ENCODE measurements around the gene PPM1H. TPM values are rescaled to one million over a fixed set of nuclear protein-coding genes. Genes with fewer than 3 reads are reported as not detected.

Gene PPM1H
- total RNA-seq, 3 donors from 2014 or later (not counting 1 experiment from before 2014, with no cell fraction given), result 0.18 to 2.1 (median 0.40) TPM

DNA sequence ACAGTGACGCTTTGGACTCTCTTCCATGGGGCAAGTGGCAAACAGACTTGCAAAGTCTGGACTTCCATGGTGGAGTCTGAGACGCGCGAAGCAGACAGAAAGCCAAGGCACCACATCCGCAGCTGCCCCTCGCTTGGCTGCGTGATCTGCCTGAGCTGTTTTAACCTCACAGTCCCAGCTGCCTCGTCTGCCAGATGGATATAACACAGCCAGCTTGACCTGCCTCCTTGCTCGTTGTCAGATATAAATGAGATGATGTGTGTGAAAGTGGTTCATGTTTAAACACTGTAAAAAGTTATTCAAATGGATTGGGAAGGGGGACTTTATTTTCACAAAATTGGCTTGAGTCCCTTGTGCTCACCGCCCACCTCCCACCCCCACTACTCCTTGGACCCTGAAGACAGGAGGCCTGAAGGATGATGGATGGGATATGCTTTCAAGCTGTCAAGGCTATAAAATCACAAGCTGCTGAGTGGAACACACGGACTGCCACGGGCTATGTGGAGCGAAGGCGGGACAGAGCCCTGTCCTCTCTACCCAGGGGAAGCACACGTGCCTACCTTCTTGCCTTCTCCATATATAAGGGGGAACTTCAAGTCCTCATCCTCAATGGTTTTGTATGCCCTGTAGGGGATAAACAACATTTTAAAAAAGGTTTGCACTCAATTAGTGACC, 241.4 kb downstream of the PPM1H start:
- Mint-ChIP-seq H3K36me3 (no peaks in the 10 kb centered on the region), H3K4me3 (no peak overlapping the region), H3K27me3 (ENCODE audit: low read depth in 2 of 2) (no peaks in the 10 kb centered on the region), H3K9me3 (no peaks in the 10 kb centered on the region), H3K27ac (no peak overlapping the region), H3K4me1 (no peaks in the 10 kb centered on the region)
- H3K4me3 ChIP-seq (ENCODE audit: low read length), result no peak overlapping the region
- 90% methylated on average over 14 of the region's 15 CpGs for WGBS (ENCODE audit: insufficient coverage)
- H3K36me3 ChIP-seq (ENCODE audit: control insufficient read depth, insufficient read depth, low read length), result no peaks in the 10 kb centered on the region
- H3K9me3 ChIP-seq (ENCODE audit: control insufficient read depth, insufficient read depth, low read length), result no peaks in the 10 kb centered on the region
- intact Hi-C loops (cut with micrococcal nuclease), result loop anchor here (2.0 kb wide), 1 partner anchor 31 kb away; no protein-coding TSS in a partner anchor
- no peaks in the 10 kb centered on the region for H3K27me3 ChIP-seq (ENCODE audit: control insufficient read depth, insufficient read depth, low read length)
- no peak for DNase-seq
- TF ChIP-seq, protein P1, sequence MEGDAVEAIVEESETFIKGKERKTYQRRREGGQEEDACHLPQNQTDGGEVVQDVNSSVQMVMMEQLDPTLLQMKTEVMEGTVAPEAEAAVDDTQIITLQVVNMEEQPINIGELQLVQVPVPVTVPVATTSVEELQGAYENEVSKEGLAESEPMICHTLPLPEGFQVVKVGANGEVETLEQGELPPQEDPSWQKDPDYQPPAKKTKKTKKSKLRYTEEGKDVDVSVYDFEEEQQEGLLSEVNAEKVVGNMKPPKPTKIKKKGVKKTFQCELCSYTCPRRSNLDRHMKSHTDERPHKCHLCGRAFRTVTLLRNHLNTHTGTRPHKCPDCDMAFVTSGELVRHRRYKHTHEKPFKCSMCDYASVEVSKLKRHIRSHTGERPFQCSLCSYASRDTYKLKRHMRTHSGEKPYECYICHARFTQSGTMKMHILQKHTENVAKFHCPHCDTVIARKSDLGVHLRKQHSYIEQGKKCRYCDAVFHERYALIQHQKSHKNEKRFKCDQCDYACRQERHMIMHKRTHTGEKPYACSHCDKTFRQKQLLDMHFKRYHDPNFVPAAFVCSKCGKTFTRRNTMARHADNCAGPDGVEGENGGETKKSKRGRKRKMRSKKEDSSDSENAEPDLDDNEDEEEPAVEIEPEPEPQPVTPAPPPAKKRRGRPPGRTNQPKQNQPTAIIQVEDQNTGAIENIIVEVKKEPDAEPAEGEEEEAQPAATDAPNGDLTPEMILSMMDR (IDR thresholded peaks at IDR 0.05), result no peak
- no peak overlapping the region for H3K27ac ChIP-seq (ENCODE audit: low read length)
- H3K4me1 ChIP-seq (ENCODE audit: control insufficient read depth, insufficient read depth, low read length), result no peaks in the 10 kb centered on the region
- no peak for ATAC-seq

GRCh38 chr12:62692884-62693283, 242.1 kb downstream of the PPM1H start:
- no peak for DNase-seq
- no peaks in the 10 kb centered on the region for H3K36me3 Mint-ChIP-seq
- no peaks in the 10 kb centered on the region for H3K36me3 ChIP-seq (ENCODE audit: control insufficient read depth, insufficient read depth, low read length)
- H3K27ac ChIP-seq (ENCODE audit: low read length), result no peak overlapping the region
- TF ChIP-seq, protein P1 (IDR thresholded peaks at IDR 0.05), result no peak
- intact Hi-C loops (cut with micrococcal nuclease), result no loop called here
- no peaks in the 10 kb centered on the region for H3K9me3 Mint-ChIP-seq
- H3K4me1 Mint-ChIP-seq, result no peaks in the 10 kb centered on the region
- ATAC-seq, result no peak
- H3K9me3 ChIP-seq (ENCODE audit: control insufficient read depth, insufficient read depth, low read length), result no peaks in the 10 kb centered on the region
- no peaks in the 10 kb centered on the region for H3K4me1 ChIP-seq (ENCODE audit: control insufficient read depth, insufficient read depth, low read length)
- H3K27ac Mint-ChIP-seq, result no peak overlapping the region
- 90% methylated on average over 5 of the region's 7 CpGs for WGBS (ENCODE audit: insufficient coverage)
- no peaks in the 10 kb centered on the region for H3K27me3 Mint-ChIP-seq (ENCODE audit: low read depth in 2 of 2)
- no peaks in the 10 kb centered on the region for H3K27me3 ChIP-seq (ENCODE audit: control insufficient read depth, insufficient read depth, low read length)
- no peak overlapping the region for H3K4me3 ChIP-seq (ENCODE audit: low read length)
- no peak overlapping the region for H3K4me3 Mint-ChIP-seq

- WGBS (ENCODE audit: insufficient coverage), result 91% methylated on average over 3 of the region's 3 CpGs
- TF ChIP-seq, protein P1 (IDR thresholded peaks at IDR 0.05), result no peak
- Histone ChIP-seq H3K27ac (ENCODE audit: low read length) (no peak overlapping the region), H3K27me3 (ENCODE audit: control insufficient read depth, insufficient read depth, low read length) (no peaks in the 10 kb centered on the region), H3K4me1 (ENCODE audit: control insufficient read depth, insufficient read depth, low read length) (no peaks in the 10 kb centered on the region), H3K9me3 (ENCODE audit: control insufficient read depth, insufficient read depth, low read length) (no peaks in the 10 kb centered on the region), H3K4me3 (ENCODE audit: low read length) (no peak overlapping the region), H3K36me3 (ENCODE audit: control insufficient read depth, insufficient read depth, low read length) (no peaks in the 10 kb centered on the region)
- Mint-ChIP-seq H3K27me3 (ENCODE audit: low read depth in 2 of 2) (no peaks in the 10 kb centered on the region), H3K4me1 (no peaks in the 10 kb centered on the region), H3K9me3 (no peaks in the 10 kb centered on the region), H3K36me3 (no peaks in the 10 kb centered on the region), H3K4me3 (no peak overlapping the region), H3K27ac (no peak overlapping the region)
- DNase-seq (no peak), ATAC-seq (no peak)
- intact Hi-C loops (cut with micrococcal nuclease), result no loop called here
These were observed 243.6 kb downstream of the PPM1H start for GRCh38 chr12:62691309-62691708.
